Stimulated activated CD8-positive, alpha-beta memory T cell treated with anti-CD3 and anti-CD28 coated beads, Interleukin-4, amount 100 ng/mL, for 48 hours (primary cell): ENCODE data around the gene CPHXL2.
A peak's percentile ranks its signal among the peaks of the same experiment; 100 is the strongest.

Source experiments
- DNase-seq: peaks from one replicate; pipeline ENCODE4 v3.0.0-alpha.2; 2020

Gene CPHXL2

GRCh38 chr16:75635036-75635435 is 41.8 kb downstream of the CPHXL2 start:
- no peak for DNase-seq

- DNase-seq: no peak
Observed at GRCh38 chr16:75632857-75633256, 44.0 kb downstream of the CPHXL2 start.

GRCh38 chr16:75630052-75630451 is 46.8 kb downstream of the CPHXL2 start:
- no peak for DNase-seq

- no peak for DNase-seq
Observed at GRCh38 chr16:75629132-75629531, 47.7 kb downstream of the CPHXL2 start.

- DNase-seq: no peak
Observed at GRCh38 chr16:75628351-75628750, 48.5 kb downstream of the CPHXL2 start.

- no peak for DNase-seq
Observed at GRCh38 chr16:75627851-75628250, 49.0 kb downstream of the CPHXL2 start.

- no peak for DNase-seq
Observed at GRCh38 chr16:75626806-75627205, 50.0 kb downstream of the CPHXL2 start.

- no peak for DNase-seq
Observed at GRCh38 chr16:75624921-75625334, 51.9 kb downstream of the CPHXL2 start.

- DNase-seq: peak; percentile 99
Observed at GRCh38 chr16:75622761-75623605, 53.8 kb downstream of the CPHXL2 start, which contains the start of gene ADAT1. ADAT1 (minus strand) TSS chr16:75623281; CDS start chr16:75620799, 2,482 bp downstream.

GRCh38 chr16:75621170-75621477 is 55.7 kb downstream of the CPHXL2 start:
- no peak for DNase-seq

GRCh38 chr16:75620326-75621169 is 56.3 kb downstream of the CPHXL2 start:
- peak; percentile 39 for DNase-seq

GRCh38 chr16:75618780-75619179 is 58.0 kb downstream of the CPHXL2 start:
- no peak for DNase-seq

GRCh38 chr16:75617121-75617520 is 59.7 kb downstream of the CPHXL2 start:
- no peak for DNase-seq

GRCh38 chr16:75616521-75617010 is 60.2 kb downstream of the CPHXL2 start:
- DNase-seq: no peak

- no peak for DNase-seq
Observed at GRCh38 chr16:75615619-75616018, 61.2 kb downstream of the CPHXL2 start.

- DNase-seq: no peak
Observed at GRCh38 chr16:75614066-75614897, 62.5 kb downstream of the CPHXL2 start.
